Epithelial cell of proximal tubule (primary cell): ENCODE measurements around the gene METTL25B. TPM values are rescaled to one million over a fixed set of nuclear protein-coding genes. Genes with fewer than 3 reads are reported as not detected.

Source experiments
- DNase-seq: peaks from one replicate; pipeline ENCODE4 v3.0.0-alpha.2; 2011; ENCODE audit warnings: low read depth
- H3K4me3 ChIP-seq: 2 replicates; pipeline ENCODE4 v1.5.1; 2011; ENCODE audit warnings: low read depth, mild to moderate bottlenecking, low read length
- total RNA-seq: library from RNA; depleted of rRNA; stranded (reverse); fragments of >200 nt; gene quantifications from 2 replicates; pipeline ENCODE4 v1.2.3, GENCODE V29; 2015
- TF ChIP-seq, protein P1 (sequence below): conservative IDR thresholded peaks from 2 replicates; pipeline ENCODE4 v1.5.1; 2012; ENCODE audit warnings: low read depth, mild to moderate bottlenecking, low read length

METTL25B gene
- total RNA-seq, 1 donor from 2014 or later: 19.9 TPM

DNA sequence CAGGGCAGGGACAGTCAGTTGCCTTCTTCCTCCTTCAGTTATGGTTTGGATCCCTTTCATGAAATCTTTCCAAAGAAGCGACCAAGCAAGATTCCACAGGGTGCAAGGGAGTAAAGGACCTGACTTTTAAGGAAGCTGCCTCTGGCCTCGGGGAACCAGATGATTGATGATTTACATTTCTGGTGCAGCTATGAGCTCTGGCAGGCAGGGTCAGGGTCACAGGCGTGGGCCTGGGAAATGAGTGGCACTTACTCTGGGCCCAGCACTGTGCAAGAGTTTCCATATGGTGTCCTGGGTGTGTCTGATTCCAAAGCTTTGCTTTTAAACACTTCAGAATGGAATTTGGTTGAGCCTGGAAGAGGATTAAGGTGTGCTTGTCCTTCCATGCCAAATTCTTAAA lies 15.6 kb upstream of the METTL25B start:
- H3K4me3 ChIP-seq: no peak overlapping the region
- no peak for DNase-seq
- TF ChIP-seq, protein P1, sequence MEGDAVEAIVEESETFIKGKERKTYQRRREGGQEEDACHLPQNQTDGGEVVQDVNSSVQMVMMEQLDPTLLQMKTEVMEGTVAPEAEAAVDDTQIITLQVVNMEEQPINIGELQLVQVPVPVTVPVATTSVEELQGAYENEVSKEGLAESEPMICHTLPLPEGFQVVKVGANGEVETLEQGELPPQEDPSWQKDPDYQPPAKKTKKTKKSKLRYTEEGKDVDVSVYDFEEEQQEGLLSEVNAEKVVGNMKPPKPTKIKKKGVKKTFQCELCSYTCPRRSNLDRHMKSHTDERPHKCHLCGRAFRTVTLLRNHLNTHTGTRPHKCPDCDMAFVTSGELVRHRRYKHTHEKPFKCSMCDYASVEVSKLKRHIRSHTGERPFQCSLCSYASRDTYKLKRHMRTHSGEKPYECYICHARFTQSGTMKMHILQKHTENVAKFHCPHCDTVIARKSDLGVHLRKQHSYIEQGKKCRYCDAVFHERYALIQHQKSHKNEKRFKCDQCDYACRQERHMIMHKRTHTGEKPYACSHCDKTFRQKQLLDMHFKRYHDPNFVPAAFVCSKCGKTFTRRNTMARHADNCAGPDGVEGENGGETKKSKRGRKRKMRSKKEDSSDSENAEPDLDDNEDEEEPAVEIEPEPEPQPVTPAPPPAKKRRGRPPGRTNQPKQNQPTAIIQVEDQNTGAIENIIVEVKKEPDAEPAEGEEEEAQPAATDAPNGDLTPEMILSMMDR: no peak

DNA sequence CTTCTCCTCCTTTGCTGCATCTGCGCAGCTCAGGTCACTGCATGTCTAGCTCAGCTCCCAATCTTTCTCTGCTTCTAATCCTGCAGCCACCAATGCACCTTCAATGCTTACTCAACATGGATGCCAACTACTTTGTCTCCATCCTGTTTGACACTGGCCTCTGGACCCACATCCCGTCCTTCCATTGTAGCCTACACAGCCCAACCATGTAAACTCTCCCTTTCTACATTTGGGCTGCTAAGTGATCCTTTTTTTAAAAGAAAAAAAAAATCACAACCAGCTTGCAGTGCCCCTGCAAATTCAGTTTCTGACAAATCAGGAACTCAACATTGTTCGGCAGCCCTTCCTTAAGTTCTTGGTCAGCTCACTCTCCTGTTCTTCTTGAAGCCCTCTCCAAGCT lies 13.4 kb upstream of the METTL25B start:
- no peak overlapping the region for H3K4me3 ChIP-seq
- no peak for DNase-seq
- TF ChIP-seq, protein P1: no peak

DNA sequence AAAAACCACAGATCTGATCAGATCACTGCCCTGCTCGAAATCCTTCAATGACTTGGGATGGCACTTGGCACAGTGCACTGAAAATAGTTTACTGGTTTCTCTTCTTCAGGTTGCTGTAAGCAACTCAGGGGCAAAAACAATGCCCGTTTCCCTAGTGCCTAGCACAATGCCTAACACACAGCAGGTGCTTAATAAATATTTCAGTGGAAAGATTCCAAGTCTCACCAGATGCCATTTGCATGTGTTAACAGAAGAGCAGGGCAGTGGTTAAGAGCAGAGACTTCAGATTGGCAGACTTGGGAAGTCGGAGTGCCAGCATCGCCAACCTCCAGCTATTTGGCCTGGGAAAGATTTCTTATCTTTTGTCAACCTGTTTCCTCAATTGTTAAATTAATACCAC lies 10.9 kb upstream of the METTL25B start:
- DNase-seq: no peak
- H3K4me3 ChIP-seq: no peak overlapping the region
- TF ChIP-seq, protein P1: no peak

DNA sequence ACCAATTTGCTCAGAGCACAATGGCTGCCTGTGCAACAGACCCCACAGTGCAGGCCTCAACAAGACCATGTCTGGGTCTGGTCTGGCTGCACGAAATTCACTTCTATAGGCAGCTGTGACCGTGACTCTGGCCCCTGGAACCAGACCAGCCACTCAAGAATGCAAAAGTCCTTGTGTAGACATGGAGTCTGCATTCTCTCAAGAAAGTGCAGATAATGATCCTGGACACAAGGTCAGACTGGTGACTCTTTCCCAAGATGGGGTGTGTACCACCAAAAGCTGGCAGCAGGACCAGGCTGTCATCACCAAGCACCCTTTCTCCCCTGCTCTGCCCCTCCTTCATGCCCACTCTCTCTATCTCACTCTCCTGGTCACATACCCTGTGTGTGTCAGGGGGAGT lies 7.1 kb upstream of the METTL25B start:
- TF ChIP-seq, protein P1: no peak
- DNase-seq: no peak
- no peak overlapping the region for H3K4me3 ChIP-seq

DNA sequence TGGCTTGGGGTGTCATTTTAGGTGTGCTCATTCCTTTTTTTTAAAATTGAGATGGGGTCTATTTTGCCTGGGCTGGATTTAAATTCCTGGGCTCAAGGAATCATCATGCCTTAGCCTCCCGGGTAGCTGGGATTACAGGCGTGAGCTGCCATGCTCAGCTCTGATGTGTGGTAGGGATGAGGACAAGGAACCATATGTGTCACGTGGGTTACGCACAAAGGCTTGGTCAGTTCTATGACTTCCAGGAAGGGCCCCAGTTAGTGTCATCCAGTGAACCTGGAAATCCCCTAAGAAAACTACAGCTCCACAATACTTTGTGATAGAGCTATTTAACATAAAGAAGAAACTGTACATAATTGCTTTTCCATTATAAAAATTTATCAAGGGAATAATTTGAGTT lies 6.7 kb upstream of the METTL25B start:
- TF ChIP-seq, protein P1: no peak
- DNase-seq: no peak
- H3K4me3 ChIP-seq: no peak overlapping the region

DNA sequence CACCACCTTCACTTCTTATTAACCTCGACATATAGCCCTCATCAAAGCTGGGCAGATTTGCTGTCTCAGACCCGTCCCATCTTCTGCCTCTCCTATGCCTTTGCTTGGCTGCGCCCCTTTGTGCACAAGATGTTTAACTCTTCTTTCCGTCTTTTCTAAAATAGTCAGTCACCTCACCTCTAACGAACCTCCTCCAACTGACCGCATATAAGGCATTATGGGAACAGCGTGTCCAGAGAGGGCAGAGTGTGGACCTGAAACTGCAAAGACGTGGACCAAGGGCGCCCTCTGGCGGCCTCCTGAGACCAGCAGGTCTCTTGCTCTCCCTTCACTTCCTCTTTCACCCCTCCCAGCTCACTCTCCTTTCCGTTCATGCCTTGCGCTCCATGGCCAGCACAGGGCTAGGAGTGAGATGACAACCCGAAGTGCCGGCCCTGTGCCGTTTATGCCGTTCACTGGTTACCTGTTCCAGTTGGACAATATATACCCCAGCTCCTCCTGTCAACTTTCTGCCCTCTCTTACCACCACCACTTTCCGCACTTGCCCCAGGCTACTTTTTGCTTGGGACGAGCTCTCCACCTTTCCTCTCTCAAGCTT lies 2.5 kb upstream of the METTL25B start:
- TF ChIP-seq, protein P1: peak; percentile 99
- peak overlapping the region; percentile 100 for H3K4me3 ChIP-seq
- no peak for DNase-seq

DNA sequence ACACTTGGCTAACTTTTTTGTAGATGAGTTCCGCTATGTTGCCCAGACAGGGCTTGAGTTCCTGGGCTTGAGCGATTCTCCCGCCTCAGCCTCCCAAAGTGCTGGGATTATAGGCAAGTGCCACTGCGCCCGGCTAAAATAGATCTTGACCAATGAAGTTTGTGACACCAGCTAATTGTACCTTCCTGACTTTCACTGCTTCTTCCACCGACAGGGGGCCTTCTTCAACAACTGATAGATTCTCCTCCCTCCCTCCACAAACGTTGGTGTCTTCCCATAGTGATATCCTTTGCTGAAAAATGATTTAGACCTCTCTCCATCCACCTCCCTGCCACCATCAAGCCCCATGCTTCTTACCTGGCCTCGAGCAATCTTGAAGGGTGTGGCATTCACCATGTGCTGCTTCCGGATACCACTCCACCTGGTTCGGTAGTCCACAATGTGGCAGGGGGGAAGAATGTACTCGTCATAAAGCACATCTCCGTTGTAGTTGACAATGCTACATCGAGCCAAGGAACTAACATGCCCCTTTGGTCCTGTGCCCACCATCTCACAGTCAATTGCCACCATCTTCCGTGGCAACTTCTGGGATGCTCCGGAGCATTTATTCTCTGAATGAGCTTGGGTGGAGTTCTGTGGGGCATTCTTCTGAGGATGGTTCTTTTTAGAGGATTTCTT lies 1.6 kb upstream of the METTL25B start:
- H3K4me3 ChIP-seq: peak overlapping the region; percentile 100
- TF ChIP-seq, protein P1: peak; percentile 73
- no peak for DNase-seq
